ENCODE results near the gene SPIRE2.
A peak's percentile ranks its signal among the peaks of the same experiment; 100 is the strongest.
"Not testable (repeated sequence)": the region's sequence is repeated elsewhere in the genome, so short reads cannot be mapped to it uniquely, and the experiment has no call there.

The SPIRE2 gene

DNA sequence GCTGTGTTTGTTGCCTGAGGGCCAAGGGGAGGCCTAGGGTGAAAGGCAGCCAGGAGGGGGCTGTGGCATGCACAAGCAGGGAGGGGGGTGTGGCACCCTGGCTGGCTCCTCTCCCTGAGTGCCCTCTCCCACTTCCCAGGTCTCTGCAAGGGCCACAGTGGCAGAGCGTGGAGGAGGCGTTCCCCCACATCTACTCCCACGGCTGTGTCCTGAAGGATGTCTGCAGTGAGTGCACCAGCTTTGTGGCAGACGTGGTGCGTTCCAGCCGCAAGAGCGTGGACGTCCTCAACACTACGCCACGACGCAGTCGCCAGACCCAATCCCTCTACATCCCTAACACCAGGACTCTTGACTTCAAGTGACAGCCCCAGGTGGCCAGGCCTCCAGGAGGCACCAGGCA, 41.6 kb downstream of the SPIRE2 start:
- no peak for DNase-seq

DNA sequence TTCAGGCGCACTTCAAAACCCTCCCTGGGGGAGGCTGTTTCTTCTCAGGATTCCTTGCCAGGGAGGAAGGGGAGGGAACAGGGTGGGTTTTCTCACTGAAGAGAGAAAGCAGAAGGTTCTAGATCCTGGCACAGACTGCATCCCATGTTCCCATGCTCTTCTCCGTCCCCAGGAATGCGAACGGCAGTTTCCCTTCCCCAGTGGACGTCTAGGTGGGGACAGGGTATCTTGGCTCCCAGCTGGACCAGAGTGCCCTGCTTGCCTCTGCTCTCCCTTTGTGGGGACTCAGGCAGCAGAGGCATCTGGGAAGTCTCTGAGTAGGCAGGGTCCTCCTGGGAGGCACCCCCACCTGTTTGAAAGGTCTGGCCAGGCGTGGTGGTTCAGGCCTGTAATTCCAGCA, 42.2 kb downstream of the SPIRE2 start:
- DNase-seq, result no peak

DNA sequence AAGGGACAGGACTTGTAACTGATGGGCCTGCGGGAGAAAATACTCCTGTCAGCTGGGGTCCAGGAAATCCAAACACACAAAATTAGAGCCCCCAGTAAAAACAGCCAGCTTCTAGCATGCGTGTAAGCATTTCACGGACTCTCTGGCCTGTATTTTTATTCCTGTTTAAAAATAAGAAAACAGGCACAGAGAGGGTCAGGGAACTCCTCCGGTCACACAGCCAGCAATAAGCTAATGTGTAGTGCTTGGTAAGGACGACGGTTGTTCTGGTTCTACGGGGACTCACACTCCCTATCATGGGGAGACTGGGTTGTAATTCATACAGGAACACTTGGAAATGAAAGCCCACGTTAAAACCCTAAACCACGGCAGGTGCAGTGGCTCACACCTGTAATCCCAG, 43.6 kb downstream of the SPIRE2 start:
- no peak for DNase-seq

- peak in 13 of 14 donors; percentile 44 to 92 (median 88) for DNase-seq
These were observed 45.1 kb downstream of the SPIRE2 start, which contains the start of gene TCF25 for GRCh38 chr16:89873109-89873971. TCF25 (plus strand) TSS chr16:89873592; CDS start chr16:89873668, 76 bp downstream.

GRCh38 chr16:89873972-89874689, 45.9 kb downstream of the SPIRE2 start:
- peak; percentile 73 to 98 (median 94) for DNase-seq

DNA sequence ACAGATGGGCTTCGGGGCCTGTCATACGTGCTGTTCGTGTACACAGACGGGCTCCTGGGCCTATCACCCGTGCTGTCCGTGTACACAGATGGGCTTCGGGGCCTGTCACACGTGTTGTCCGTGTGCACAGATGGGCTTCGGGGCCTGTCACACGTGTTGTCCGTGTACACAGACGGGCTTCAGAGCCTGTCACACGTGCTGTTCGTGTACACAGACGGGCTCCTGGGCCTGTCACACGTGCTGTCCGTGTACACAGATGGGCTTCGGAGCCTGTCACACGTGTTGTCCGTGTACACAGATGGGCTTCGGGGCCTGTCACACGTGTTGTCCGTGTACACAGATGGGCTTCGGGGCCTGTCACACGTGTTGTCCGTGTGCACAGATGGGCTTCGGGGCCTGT, 50.8 kb downstream of the SPIRE2 start:
- not testable (repeated sequence) for DNase-seq

- no peak for DNase-seq
These were observed 52.4 kb downstream of the SPIRE2 start for GRCh38 chr16:89880477-89881367.

GRCh38 chr16:89881368-89881730, 53.1 kb downstream of the SPIRE2 start:
- DNase-seq, result no peak

- no peak for DNase-seq
These were observed 55.2 kb downstream of the SPIRE2 start for GRCh38 chr16:89883346-89884040.

DNA sequence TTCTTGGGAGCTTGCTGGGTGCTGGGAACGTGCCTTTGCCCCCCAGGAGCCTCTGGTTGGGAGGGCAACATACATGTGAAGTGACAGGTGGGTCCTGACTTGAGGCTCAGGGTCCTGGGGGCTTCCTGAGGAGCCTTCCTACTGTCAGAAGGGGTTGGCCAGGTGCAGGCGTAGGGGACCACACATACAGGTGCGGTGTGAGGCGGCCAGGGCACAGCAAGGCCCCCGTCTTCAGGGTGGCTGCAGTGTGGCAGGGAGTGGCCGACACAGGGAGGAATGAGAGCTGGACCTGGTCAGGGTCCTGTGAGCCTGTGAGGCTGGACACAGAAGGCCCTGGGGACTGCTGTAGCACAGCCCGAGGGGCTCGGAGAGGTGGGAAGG, 55.8 kb downstream of the SPIRE2 start:
- DNase-seq, result no peak

- no peak for DNase-seq
These were observed 59.0 kb downstream of the SPIRE2 start for GRCh38 chr16:89887243-89887642.

DNA sequence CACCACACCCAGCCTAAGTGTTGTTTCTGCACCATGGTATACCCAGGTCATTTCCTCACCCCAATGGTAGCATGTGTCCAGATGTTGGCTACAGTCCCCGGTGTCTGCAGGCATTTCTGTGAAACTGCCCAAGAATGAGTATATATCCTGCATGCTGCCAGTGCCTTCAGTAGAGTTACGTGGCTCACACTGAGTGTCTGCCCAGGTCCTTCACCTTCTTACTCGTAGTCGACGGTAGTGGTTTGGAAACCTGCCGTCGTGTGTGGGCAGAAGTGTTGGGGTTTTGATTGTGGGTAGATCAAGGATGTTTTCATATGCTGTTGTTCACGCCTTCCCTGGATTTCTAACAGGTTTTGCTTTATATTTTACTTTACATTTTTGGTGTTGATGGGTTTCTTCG, 61.9 kb downstream of the SPIRE2 start:
- no peak for DNase-seq

DNA sequence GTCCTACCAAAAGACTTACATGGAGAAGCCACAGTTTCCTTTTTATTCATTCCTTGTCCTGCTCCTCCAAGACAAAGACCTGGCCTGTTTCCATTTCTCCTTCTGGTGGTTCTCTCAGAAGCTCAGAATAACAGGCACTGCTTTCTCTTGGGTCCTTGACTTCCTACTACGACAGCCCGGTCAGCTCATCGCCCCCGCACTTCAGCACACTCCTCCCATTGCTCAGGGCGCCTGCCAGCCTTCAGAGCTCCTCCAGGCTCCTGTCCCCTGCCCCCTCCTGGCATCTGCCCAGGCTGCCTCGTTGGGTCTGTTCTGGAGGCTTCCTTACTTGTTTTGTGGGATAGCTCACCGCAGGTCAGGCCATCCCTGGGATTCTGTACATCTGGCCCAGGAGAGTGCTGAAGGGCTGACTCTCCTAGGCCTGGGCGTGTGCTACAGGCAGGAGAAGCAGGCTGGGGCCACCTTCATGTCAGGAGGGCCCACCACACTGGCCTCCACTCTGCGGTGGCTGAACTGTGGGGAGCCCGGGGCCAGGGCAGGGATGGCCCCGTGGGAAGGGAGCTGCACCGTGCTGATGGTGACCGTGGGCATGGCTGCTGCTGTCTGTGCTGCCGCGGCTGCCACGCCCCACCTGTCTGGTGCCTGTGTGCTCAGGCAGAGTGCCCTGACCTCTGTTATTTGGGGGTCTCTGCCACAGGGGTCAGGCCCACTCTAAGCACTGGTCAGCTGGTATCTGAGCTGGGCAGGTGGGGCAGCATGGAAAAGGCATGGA, 62.8 kb downstream of the SPIRE2 start:
- DNase-seq, result no peak

DNA sequence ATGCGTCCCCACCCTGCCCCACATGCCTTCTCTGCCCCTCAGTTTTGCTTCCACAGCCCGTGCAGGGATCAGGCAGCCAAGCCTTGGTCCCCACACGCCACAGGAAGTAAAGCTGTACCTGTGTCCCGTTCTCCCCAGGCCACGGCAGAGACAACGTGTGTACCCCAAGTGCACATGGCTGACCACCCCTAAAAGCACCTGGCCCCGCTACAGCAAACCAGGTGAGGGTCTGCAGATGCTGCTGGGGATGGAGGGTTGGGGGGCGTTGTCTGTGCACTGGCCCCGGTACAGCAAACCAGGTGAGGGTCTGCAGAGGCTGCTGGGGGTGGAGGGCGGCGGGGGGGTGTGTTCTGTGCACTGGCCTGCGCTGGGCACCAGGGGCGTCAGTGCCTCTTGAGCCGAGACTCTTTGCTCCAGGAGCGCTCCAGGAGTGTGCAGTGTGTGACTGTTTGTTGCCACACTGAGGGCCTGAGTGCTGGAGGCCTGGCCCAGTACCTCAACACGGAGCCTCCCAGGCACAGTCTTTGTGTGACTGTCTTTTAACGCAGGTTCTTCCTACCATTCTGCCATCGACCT, 63.9 kb downstream of the SPIRE2 start:
- DNase-seq, result no peak

DNA sequence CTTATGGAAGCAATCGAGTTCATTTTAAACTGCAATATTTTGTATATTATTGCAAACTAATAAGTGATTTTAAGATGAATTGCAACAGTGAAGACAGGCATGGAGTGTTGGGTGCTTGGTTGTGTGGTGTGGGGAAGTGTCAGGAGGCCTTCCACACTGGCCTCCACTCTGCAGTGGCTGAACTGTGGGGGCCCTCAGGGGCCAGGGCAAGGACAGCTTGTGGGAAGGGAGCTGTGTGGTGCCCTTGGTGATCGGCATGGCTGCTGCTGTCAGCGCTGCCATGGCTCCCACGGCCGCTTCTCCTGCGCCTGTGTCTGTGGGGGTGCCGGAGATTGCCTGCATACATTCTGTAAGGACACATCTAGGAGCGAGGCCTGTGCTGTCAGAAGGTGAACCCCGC, 64.4 kb downstream of the SPIRE2 start:
- DNase-seq, result no peak

GRCh38 chr16:89893642-89894548, 65.6 kb downstream of the SPIRE2 start:
- peak in 1 of 14 donors; percentile 43 for DNase-seq

DNA sequence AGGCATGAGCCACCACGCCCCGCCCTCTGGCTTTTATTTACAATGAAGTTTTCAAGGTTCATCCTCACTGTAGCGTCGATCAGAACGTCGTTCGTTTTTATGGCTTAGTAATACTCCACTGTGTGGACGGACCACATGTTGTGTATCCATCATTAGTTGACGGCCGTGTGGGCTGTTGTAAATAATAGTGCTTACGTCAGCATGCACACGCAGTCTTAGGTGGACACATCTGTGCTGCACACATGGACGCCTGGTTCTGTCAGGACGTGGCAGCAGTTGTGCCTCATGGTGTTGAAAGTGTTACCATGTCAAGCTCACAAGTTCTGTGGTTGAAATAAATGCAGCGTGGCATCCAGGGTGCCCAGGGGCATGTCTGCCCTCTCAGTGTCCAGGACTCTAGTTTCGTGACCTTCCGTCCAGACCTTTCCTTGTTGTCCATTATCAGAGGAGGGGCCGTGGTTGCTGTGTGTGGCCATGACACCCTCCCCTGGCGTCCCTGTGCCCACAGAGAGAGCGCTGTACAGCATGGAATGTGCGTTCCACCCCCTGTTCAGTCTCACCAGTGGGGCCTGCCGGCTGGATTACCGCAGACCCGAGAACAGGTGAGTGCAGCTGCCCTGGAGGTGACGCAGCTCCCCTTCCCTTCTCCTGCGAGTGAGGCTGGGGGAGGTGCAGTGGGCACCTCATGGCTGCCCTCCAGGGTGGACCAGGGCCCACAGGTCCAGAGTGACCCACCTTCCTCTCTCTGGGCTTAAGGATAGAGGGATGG, 67.4 kb downstream of the SPIRE2 start:
- no peak for DNase-seq

DNA sequence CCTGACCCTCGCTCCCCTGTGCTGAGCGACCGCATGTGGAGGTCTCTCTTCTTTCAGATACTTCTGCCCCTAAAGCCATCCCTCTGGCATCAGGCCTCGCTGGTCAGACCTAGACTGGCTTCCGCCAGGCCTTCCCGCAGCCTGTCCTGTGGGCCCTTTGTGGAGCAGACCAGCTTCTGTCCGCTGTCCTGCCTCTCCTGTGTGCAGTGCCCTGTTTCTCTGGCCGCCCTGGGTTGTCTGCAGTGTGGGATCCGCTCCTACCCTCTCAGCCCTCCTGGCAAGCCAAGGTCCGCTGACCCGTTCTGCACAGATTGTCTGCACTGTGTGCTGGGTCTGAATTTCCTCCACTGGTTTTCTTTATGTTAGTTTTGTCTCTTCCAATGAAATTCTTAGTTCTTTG, 68.9 kb downstream of the SPIRE2 start:
- DNase-seq, result no peak
